ENCODE results near the gene COQ3.

COQ3 gene

DNA sequence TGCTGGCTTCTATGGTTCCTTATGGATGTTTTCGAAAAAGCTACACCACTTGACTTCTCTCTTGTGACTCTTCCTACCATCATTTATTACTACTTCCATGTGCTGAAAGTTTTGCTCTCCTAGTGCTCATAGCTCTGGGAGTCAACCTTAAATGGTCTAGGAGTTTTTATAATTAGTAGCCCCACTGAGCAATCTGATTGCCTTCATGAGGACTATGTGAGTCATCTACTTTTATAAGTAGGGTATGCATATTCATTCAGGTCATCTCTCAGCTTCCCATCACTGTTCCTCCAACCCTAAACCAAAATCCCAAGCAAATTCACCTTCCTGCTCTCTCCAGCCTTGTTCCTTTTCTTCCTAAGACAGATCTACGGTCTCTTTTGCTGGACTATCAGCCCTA lies 27.1 kb downstream of the COQ3 start:
- TF ChIP-seq POLR2AphosphoS5 (IDR thresholded peaks at IDR 0.05; ENCODE audit: low read depth, low read length) (no peak), TAF1 (IDR thresholded peaks at IDR 0.05; ENCODE audit: borderline replicate concordance, insufficient read depth, low read length) (no peak), FOXP2 (optimal IDR thresholded peaks at IDR 0.05; ENCODE audit: borderline replicate concordance, extremely low read depth, extremely low read length, insufficient read depth) (no peak)
- TF ChIP-seq, protein P1, sequence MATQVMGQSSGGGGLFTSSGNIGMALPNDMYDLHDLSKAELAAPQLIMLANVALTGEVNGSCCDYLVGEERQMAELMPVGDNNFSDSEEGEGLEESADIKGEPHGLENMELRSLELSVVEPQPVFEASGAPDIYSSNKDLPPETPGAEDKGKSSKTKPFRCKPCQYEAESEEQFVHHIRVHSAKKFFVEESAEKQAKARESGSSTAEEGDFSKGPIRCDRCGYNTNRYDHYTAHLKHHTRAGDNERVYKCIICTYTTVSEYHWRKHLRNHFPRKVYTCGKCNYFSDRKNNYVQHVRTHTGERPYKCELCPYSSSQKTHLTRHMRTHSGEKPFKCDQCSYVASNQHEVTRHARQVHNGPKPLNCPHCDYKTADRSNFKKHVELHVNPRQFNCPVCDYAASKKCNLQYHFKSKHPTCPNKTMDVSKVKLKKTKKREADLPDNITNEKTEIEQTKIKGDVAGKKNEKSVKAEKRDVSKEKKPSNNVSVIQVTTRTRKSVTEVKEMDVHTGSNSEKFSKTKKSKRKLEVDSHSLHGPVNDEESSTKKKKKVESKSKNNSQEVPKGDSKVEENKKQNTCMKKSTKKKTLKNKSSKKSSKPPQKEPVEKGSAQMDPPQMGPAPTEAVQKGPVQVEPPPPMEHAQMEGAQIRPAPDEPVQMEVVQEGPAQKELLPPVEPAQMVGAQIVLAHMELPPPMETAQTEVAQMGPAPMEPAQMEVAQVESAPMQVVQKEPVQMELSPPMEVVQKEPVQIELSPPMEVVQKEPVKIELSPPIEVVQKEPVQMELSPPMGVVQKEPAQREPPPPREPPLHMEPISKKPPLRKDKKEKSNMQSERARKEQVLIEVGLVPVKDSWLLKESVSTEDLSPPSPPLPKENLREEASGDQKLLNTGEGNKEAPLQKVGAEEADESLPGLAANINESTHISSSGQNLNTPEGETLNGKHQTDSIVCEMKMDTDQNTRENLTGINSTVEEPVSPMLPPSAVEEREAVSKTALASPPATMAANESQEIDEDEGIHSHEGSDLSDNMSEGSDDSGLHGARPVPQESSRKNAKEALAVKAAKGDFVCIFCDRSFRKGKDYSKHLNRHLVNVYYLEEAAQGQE (IDR thresholded peaks at IDR 0.05; ENCODE audit: insufficient read depth in 1 of 2, low read depth in 2 of 2, low read length in 2 of 2) = no peak

DNA sequence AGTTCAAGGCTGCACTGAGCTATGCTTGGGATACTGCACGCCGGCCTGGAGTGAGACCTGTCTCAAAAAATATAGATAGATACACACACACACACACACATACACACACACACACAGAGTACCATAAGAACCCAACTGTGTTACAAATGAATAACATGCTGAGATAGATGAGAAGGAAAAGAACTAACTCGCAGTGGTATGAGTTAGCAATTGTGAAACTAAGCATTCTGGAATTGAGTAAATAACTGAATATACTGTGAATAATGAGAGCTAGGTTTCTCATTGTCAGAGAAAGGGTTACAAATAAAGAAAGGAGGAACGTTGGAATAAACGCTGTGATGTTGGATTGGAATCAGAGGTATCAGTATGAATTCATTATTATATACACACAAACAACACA lies 30.0 kb downstream of the COQ3 start:
- TF ChIP-seq POLR2AphosphoS5 (IDR thresholded peaks at IDR 0.05; ENCODE audit: low read depth, low read length) = no peak
- TF ChIP-seq FOXP2 (optimal IDR thresholded peaks at IDR 0.05; ENCODE audit: borderline replicate concordance, extremely low read depth, extremely low read length, insufficient read depth) = no peak
- no peak for TF ChIP-seq TAF1 (IDR thresholded peaks at IDR 0.05; ENCODE audit: borderline replicate concordance, insufficient read depth, low read length)
- no peak for TF ChIP-seq SIN3A (IDR thresholded peaks at IDR 0.05; ENCODE audit: borderline replicate concordance, insufficient read depth, low read length)
- TF ChIP-seq, protein P1 (IDR thresholded peaks at IDR 0.05; ENCODE audit: insufficient read depth in 1 of 2, low read depth in 2 of 2, low read length in 2 of 2) = no peak

DNA sequence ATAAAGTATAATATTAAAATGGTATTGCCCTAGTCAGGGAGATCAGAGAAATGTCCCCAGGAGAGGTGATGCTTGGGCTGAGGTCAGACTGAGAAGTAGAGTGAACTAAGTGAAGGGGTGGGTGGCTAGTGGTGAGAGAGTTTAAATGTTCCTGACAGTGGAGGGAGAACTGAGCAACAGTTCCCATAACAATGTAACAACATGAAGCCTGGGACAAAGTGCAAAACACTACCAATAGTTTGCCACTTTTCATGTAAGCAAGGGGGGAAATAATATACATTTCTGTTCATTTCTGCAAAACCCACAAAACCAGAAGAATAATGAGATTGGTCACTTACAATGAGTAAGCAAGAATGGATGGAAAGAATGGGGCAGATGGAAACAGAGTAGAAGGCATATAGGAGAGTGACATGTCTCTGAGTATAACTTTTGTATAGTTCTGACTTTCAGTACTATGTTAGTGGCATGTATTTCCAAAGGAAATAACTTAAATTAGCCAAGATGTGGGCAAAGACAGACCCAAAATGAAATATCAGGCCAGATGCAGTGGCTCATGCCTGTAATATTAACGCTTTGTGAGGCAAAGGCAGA lies 31.2 kb downstream of the COQ3 start:
- TF ChIP-seq FOXP2 (optimal IDR thresholded peaks at IDR 0.05; ENCODE audit: borderline replicate concordance, extremely low read depth, extremely low read length, insufficient read depth) = no peak
- TF ChIP-seq SIN3A (IDR thresholded peaks at IDR 0.05; ENCODE audit: borderline replicate concordance, insufficient read depth, low read length) = no peak
- TF ChIP-seq, protein P1 (IDR thresholded peaks at IDR 0.05; ENCODE audit: insufficient read depth in 1 of 2, low read depth in 2 of 2, low read length in 2 of 2) = no peak
- TF ChIP-seq TAF1 (IDR thresholded peaks at IDR 0.05; ENCODE audit: borderline replicate concordance, insufficient read depth, low read length) = no peak
- no peak for TF ChIP-seq POLR2AphosphoS5 (IDR thresholded peaks at IDR 0.05; ENCODE audit: low read depth, low read length)

DNA sequence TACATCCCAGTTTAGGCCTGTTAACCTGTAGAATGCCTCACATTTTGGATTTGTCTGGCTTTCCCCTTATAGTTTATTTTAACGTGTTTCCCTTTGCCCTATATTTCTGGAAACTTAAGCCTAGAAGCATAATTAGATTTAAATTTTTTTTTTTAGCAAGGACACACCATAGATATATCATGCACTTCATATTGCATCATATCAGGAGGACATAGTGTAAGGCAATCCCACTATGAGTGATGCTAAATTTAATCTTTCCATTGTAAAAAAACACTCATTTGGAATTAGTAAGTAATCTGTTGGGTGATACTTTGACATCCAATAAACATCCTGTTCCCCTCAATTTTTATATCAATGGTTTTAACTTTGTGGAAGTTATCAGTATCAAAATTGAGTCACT lies 34.2 kb downstream of the COQ3 start:
- TF ChIP-seq, protein P1 (IDR thresholded peaks at IDR 0.05; ENCODE audit: insufficient read depth in 1 of 2, low read depth in 2 of 2, low read length in 2 of 2) = no peak
- TF ChIP-seq FOXP2 (optimal IDR thresholded peaks at IDR 0.05; ENCODE audit: borderline replicate concordance, extremely low read depth, extremely low read length, insufficient read depth) = no peak

DNA sequence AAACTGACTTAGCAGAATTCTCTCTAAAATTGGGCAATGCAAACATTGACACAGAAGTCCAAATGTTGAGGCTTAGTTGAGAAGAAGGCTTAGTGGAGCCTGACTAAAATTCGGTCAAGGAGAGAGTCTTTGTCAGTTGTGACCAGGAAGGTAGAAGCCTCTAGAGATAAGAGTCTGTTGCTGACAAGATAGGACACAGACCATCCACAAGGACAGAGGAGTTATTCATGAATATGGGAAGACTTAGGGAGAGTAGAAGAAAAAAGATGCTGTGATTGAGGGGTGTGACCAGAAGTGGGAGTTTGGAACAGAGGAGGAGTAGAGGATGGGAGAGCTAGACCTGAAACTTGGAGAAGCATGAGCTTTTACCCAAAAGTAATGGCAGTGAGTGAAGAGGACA lies 37.4 kb downstream of the COQ3 start:
- TF ChIP-seq FOXP2 (optimal IDR thresholded peaks at IDR 0.05; ENCODE audit: borderline replicate concordance, extremely low read depth, extremely low read length, insufficient read depth) = no peak
- TF ChIP-seq TAF1 (IDR thresholded peaks at IDR 0.05; ENCODE audit: borderline replicate concordance, insufficient read depth, low read length) = no peak
- TF ChIP-seq, protein P1 (IDR thresholded peaks at IDR 0.05; ENCODE audit: insufficient read depth in 1 of 2, low read depth in 2 of 2, low read length in 2 of 2) = no peak
- TF ChIP-seq POLR2AphosphoS5 (IDR thresholded peaks at IDR 0.05; ENCODE audit: low read depth, low read length) = no peak
- TF ChIP-seq SIN3A (IDR thresholded peaks at IDR 0.05; ENCODE audit: borderline replicate concordance, insufficient read depth, low read length) = no peak

Data from PFSK-1 (cell line).